ENCODE data around the gene YIPF5.
A peak's percentile ranks its signal among the peaks of the same experiment; 100 is the strongest.

YIPF5 gene

DNA sequence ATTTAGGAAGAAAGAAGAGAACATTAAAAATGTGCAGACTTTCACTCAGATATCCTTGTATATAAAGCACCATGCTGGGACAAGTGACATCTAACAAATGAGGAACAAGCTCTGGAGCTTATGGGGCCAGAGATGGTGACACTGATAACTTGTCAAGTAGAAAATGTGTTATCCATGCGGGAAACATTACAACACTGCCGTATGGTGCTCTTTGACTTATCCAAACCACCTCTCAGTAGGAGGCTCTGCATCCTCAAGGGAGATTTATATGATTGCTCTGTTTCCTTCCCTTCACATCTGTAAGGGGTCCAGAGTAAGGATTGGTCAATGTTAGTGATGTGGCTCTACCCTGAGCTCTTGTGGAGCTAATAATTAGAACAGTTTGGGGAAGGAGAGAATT is 23.7 kb upstream of the YIPF5 start:
- no peaks in the 10 kb centered on the region for H3K9me3 Mint-ChIP-seq
- no peak overlapping the region for H3K27ac Mint-ChIP-seq

DNA sequence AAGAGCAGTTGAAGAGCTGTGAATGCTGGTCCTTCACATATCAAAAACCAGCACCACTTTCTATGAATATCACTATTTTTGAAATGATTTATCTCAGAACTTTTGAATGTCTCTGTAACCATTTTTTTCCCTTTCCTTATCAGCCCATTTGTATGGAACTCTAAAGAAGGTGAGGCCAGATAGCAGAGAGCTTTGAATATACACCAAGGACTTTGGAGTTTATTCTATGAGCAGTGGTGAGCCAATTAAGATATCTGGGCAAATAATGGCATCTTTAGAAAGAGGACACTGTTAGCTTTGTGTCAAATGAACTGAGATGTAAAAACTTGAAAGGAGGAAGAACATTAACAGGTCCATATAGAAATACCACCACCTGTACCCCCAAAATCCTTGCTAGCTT is 22.2 kb upstream of the YIPF5 start:
- no peak for ATAC-seq (ENCODE audit: low read depth)
- no peak overlapping the region for H3K27ac Mint-ChIP-seq
- no peak for DNase-seq (ENCODE audit: low spot score in 2 of 2)
- H3K36me3 Mint-ChIP-seq: no peaks in the 10 kb centered on the region
- no peak overlapping the region for H3K4me3 Mint-ChIP-seq
- no peaks in the 10 kb centered on the region for H3K9me3 Mint-ChIP-seq
- H3K27me3 Mint-ChIP-seq: no peaks in the 10 kb centered on the region
- peaks cover 30% of the 10 kb centered on the region for H3K4me1 Mint-ChIP-seq

More for the DNA sequence above, 23.7 kb upstream of the YIPF5 start:
- ATAC-seq (ENCODE audit: low read depth) (no peak), DNase-seq (ENCODE audit: low spot score in 2 of 2) (no peak)
- no peak overlapping the region for H3K4me3 Mint-ChIP-seq
- no peaks in the 10 kb centered on the region for H3K36me3 Mint-ChIP-seq
- peaks cover 3% of the 10 kb centered on the region for H3K27me3 Mint-ChIP-seq
- peaks cover 16% of the 10 kb centered on the region for H3K4me1 Mint-ChIP-seq

DNA sequence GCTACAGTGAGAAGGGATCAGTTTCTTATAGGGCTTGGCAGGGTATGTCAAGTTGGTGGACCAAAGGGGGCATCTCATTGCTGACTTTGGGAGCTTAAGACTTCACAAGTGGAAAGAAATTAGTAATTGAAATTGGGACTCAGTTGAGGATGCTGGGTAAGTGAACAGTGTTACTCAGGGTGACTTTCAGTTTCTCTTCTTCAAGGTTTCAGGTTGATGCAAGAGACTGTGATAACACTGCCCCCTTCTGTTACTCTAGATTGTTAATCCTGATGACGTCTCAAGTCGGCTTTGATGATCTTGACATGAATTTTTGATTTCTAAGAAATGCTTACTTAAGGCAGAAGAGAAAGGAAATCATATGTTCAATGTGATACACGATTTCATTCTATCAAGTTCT is 21.5 kb upstream of the YIPF5 start:
- DNase-seq (ENCODE audit: low spot score in 2 of 2) (peak in 1 of 2 donors; percentile 65), ATAC-seq (ENCODE audit: low read depth) (peak; percentile 76)
- no peak overlapping the region for H3K27ac Mint-ChIP-seq
- peaks cover 35% of the 10 kb centered on the region for H3K4me1 Mint-ChIP-seq
- H3K27me3 Mint-ChIP-seq: no peaks in the 10 kb centered on the region
- H3K9me3 Mint-ChIP-seq: no peaks in the 10 kb centered on the region
- no peaks in the 10 kb centered on the region for H3K36me3 Mint-ChIP-seq
- no peak overlapping the region for H3K4me3 Mint-ChIP-seq

GRCh38 chr5:144191531-144191930 is 21.1 kb upstream of the YIPF5 start:
- Mint-ChIP-seq H3K27me3 (no peaks in the 10 kb centered on the region), H3K36me3 (no peaks in the 10 kb centered on the region), H3K27ac (no peak overlapping the region), H3K4me1 (peaks cover 35% of the 10 kb centered on the region), H3K4me3 (peak overlapping the region; percentile 25), H3K9me3 (no peaks in the 10 kb centered on the region)
- ATAC-seq (ENCODE audit: low read depth) (no peak), DNase-seq (ENCODE audit: low spot score in 2 of 2) (no peak)

- Mint-ChIP-seq H3K4me3 (peak overlapping the region; percentile 49), H3K27me3 (no peaks in the 10 kb centered on the region), H3K36me3 (no peaks in the 10 kb centered on the region), H3K4me1 (peaks cover 35% of the 10 kb centered on the region), H3K9me3 (no peaks in the 10 kb centered on the region), H3K27ac (peak overlapping the region; percentile 68)
- ATAC-seq (ENCODE audit: low read depth) (peak; percentile 70), DNase-seq (ENCODE audit: low spot score in 2 of 2) (peak in 1 of 2 donors; percentile 39)
Observed at GRCh38 chr5:144189800-144190429, 19.5 kb upstream of the YIPF5 start.

DNA sequence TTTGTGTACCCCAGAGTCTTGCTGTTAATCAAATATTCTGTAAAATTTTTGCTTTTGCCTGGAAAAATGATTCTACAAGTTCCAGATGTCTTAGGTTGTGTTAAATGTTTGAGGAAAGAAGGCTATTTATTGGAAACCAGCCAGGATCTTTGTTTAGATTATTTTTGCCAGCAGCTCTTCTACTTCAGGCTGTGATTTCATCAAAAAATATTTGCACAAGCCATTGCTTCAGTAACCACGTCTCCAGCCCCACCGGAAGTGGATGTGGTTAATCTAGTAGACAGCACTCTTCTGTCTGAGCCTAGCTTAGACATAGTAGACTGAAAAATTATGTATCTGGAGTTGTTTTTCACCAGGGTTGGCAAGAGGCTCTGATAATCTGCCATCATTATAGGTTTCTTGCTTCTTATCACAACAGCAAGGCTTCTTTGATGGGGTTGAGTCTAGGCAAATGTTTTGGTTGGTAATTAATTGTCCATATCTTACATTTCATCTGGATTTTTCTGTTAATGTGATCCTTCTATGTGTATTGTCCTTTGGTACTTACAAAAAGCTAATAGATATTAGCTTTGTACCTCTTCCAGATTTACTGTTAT is 17.3 kb upstream of the YIPF5 start:
- peak; percentile 35 to 62 for DNase-seq (ENCODE audit: low spot score in 2 of 2)
- Mint-ChIP-seq H3K36me3 (no peaks in the 10 kb centered on the region), H3K27ac (peak overlapping the region; percentile 68), H3K4me3 (peak overlapping the region; percentile 24), H3K27me3 (no peaks in the 10 kb centered on the region), H3K9me3 (no peaks in the 10 kb centered on the region), H3K4me1 (peaks cover 37% of the 10 kb centered on the region)
- ATAC-seq (ENCODE audit: low read depth): peak; percentile 78

DNA sequence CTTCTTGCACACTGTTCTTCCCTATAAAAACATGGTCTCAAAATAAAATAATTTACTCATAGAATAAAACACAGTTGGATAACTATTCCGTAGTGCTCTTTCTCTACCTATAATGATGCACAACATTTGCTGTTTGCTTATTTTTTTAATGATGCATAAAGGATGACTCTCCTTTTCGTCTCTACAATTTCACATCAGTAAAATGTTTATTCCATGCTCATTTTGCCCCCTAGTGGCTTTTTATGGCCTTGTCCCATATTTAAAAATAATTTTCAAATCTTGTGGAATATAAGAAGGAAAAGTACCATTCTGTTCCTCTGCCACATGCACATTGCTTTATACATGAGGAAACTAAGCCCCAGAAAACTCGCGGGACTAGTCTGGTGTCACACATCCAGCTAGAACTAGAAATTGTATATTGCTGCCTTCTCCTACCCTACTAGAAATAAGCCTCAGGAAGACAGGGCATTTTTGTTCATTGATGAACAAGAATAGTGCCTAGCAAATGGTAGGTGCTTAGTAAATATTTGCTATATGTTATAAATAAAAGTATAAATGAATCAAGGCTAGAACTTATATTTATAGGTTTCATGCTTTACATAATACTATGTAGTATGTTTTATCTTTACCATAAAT is 12.9 kb upstream of the YIPF5 start:
- DNase-seq (ENCODE audit: low spot score in 2 of 2): no peak
- no peaks in the 10 kb centered on the region for H3K9me3 Mint-ChIP-seq
- ATAC-seq (ENCODE audit: low read depth): no peak
- H3K36me3 Mint-ChIP-seq: no peaks in the 10 kb centered on the region
- no peaks in the 10 kb centered on the region for H3K27me3 Mint-ChIP-seq
- no peak overlapping the region for H3K4me3 Mint-ChIP-seq
- no peak overlapping the region for H3K27ac Mint-ChIP-seq
- H3K4me1 Mint-ChIP-seq: peaks cover 14% of the 10 kb centered on the region

DNA sequence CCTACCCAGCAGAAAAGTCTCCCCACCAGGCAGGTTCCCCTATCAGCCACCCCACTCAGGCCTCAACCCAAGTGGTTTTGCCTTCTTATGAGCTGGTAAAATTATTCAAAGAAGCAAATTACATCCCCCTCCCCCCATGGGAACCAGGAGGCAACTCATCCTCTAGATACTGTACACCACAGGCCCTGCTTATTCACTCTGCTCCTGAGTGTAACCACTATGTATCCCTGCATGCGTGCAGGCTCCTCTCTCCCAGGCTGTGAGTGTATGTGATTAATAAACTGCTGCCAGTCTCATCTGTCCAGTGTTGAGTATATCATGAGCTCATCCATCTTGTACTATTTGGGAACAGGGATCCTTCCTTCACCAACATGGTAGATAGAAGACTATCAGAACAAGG is 8.8 kb upstream of the YIPF5 start:
- H3K27me3 Mint-ChIP-seq: peaks cover 2% of the 10 kb centered on the region
- no peak for DNase-seq (ENCODE audit: low spot score in 2 of 2)

GRCh38 chr5:144177548-144177947 is 7.1 kb upstream of the YIPF5 start:
- no peaks in the 10 kb centered on the region for H3K9me3 Mint-ChIP-seq
- no peaks in the 10 kb centered on the region for H3K4me1 Mint-ChIP-seq
- no peak overlapping the region for H3K4me3 Mint-ChIP-seq
- no peaks in the 10 kb centered on the region for H3K36me3 Mint-ChIP-seq
- H3K27me3 Mint-ChIP-seq: peaks cover 2% of the 10 kb centered on the region
- ATAC-seq (ENCODE audit: low read depth): no peak
- no peak overlapping the region for H3K27ac Mint-ChIP-seq
- DNase-seq (ENCODE audit: low spot score in 2 of 2): no peak

More for the DNA sequence above, 8.8 kb upstream of the YIPF5 start:
- Mint-ChIP-seq H3K36me3 (no peaks in the 10 kb centered on the region), H3K4me3 (no peak overlapping the region), H3K27ac (no peak overlapping the region), H3K9me3 (no peaks in the 10 kb centered on the region), H3K4me1 (no peaks in the 10 kb centered on the region)
- no peak for ATAC-seq (ENCODE audit: low read depth)

GRCh38 chr5:144173766-144174165 is 3.3 kb upstream of the YIPF5 start:
- no peak for DNase-seq (ENCODE audit: low spot score in 2 of 2)
- Mint-ChIP-seq H3K27ac (no peak overlapping the region), H3K4me3 (no peak overlapping the region), H3K4me1 (peaks cover 13% of the 10 kb centered on the region), H3K27me3 (peaks cover 2% of the 10 kb centered on the region), H3K36me3 (no peaks in the 10 kb centered on the region), H3K9me3 (peaks cover 2% of the 10 kb centered on the region)
- no peak for ATAC-seq (ENCODE audit: low read depth)

GRCh38 chr5:144169904-144170275 is 569 bp downstream of the YIPF5 start:
- Mint-ChIP-seq H3K4me3 (peak overlapping the region; percentile 89), H3K4me1 (peaks cover 15% of the 10 kb centered on the region), H3K36me3 (peaks cover 2% of the 10 kb centered on the region), H3K27ac (peak overlapping the region; percentile 95), H3K27me3 (peaks cover 2% of the 10 kb centered on the region), H3K9me3 (peaks cover 2% of the 10 kb centered on the region)
- DNase-seq (ENCODE audit: low spot score in 2 of 2): no peak
- ATAC-seq (ENCODE audit: low read depth): no peak

DNA sequence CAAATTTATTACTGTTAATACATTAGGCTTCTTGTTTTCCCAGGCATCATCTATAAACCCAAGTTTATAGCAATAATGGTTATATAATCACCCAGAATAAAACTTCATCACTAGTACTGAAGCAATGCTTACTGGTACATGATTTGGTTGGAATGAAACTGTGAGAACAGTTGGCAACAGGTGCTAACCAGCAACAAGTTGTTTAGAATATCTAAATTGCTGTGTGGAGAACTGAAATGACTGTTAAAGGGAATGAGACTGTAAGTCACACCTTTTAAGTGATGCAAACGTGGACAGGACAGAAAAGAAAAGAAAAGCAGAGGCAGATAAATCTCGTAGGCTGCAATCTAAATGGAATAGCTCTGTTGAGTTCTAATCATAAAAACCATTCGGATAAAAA is 2.5 kb downstream of the YIPF5 start:
- Mint-ChIP-seq H3K27me3 (no peaks in the 10 kb centered on the region), H3K36me3 (peaks cover 5% of the 10 kb centered on the region), H3K27ac (peak overlapping the region; percentile 55), H3K4me1 (peaks cover 15% of the 10 kb centered on the region), H3K9me3 (peaks cover 2% of the 10 kb centered on the region), H3K4me3 (no peak overlapping the region)
- no peak for DNase-seq (ENCODE audit: low spot score in 2 of 2)
- no peak for ATAC-seq (ENCODE audit: low read depth)

DNA sequence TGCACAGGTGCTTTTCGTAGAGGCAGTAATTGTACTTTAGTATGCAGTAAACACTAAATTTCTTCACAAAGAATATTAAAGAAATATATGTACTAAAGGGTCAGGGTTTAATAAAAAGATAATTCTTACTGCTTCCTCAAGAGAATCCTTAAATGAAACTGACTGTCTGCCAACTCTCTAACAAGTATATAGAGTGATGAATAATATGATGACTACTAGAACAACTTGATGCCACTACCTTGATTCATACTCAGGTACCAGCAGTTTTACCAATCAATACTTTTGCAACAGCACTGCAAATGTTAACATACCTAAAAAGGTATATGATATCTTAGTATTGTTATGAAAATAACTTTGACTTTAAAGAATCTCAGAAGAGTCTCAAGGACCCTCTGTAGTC is 3.8 kb downstream of the YIPF5 start:
- no peak for DNase-seq (ENCODE audit: low spot score in 2 of 2)
- peaks cover 15% of the 10 kb centered on the region for H3K4me1 Mint-ChIP-seq
- H3K27ac Mint-ChIP-seq: no peak overlapping the region
- no peaks in the 10 kb centered on the region for H3K27me3 Mint-ChIP-seq
- peaks cover 9% of the 10 kb centered on the region for H3K36me3 Mint-ChIP-seq
- H3K9me3 Mint-ChIP-seq: peaks cover 2% of the 10 kb centered on the region
- H3K4me3 Mint-ChIP-seq: no peak overlapping the region
- ATAC-seq (ENCODE audit: low read depth): no peak

GRCh38 chr5:144162686-144163085 is 7.8 kb downstream of the YIPF5 start:
- H3K27me3 Mint-ChIP-seq: no peaks in the 10 kb centered on the region
- H3K4me3 Mint-ChIP-seq: no peak overlapping the region
- H3K27ac Mint-ChIP-seq: no peak overlapping the region
- DNase-seq (ENCODE audit: low spot score in 2 of 2) (no peak), ATAC-seq (ENCODE audit: low read depth) (no peak)
- no peaks in the 10 kb centered on the region for H3K9me3 Mint-ChIP-seq
- H3K4me1 Mint-ChIP-seq: no peaks in the 10 kb centered on the region
- H3K36me3 Mint-ChIP-seq: peaks cover 10% of the 10 kb centered on the region

All from memory B cell (primary cell).